ENCODE data around the gene RSAD2.

The RSAD2 gene

GRCh38 chr2:6878549-6878948, 972 bp downstream of the RSAD2 start:
- TF ChIP-seq CTCF (IDR thresholded peaks at IDR 0.05; ENCODE audit: low read depth, low read length): no peak
- no peak for DNase-seq (ENCODE audit: extremely low read depth, low read depth)

GRCh38 chr2:6879011-6879410, 1.4 kb downstream of the RSAD2 start:
- no peak for DNase-seq (ENCODE audit: extremely low read depth, low read depth)
- no peak for TF ChIP-seq CTCF (IDR thresholded peaks at IDR 0.05; ENCODE audit: low read depth, low read length)

GRCh38 chr2:6880200-6880733, 2.7 kb downstream of the RSAD2 start:
- no peak for DNase-seq (ENCODE audit: extremely low read depth, low read depth)
- TF ChIP-seq CTCF (IDR thresholded peaks at IDR 0.05; ENCODE audit: low read depth, low read length): no peak

- DNase-seq (ENCODE audit: extremely low read depth, low read depth): no peak
- TF ChIP-seq CTCF (IDR thresholded peaks at IDR 0.05; ENCODE audit: low read depth, low read length): no peak
Observed at GRCh38 chr2:6881046-6881445, 3.5 kb downstream of the RSAD2 start.

- no peak for DNase-seq (ENCODE audit: extremely low read depth, low read depth)
- TF ChIP-seq CTCF (IDR thresholded peaks at IDR 0.05; ENCODE audit: low read depth, low read length): no peak
Observed at GRCh38 chr2:6881516-6881915, 3.9 kb downstream of the RSAD2 start.

GRCh38 chr2:6883448-6884122, 6.0 kb downstream of the RSAD2 start:
- no peak for DNase-seq (ENCODE audit: extremely low read depth, low read depth)

More at GRCh38 chr2:6883448-6884122, 6.0 kb downstream of the RSAD2 start:
- TF ChIP-seq CTCF (IDR thresholded peaks at IDR 0.05; ENCODE audit: low read depth, low read length): no peak
